HepG2 (cell line): ENCODE measurements around the gene SEZ6L. TPM values are rescaled to one million over a fixed set of nuclear protein-coding genes. Genes with fewer than 3 reads are reported as not detected.
A peak's percentile ranks its signal among the peaks of the same experiment; 100 is the strongest.

Experiments
- CREB3 ChIP-seq: sonication (generic); formaldehyde crosslinking; IDR thresholded peaks from 2 replicates; pipeline ENCODE4 v1.5.0; 2020; ENCODE audit warnings: missing genetic modification reagents
- CTCF ChIP-seq: sonication (generic); formaldehyde crosslinking; IDR thresholded peaks from 2 replicates; pipeline ENCODE4 v1.5.0; 2020; ENCODE audit warnings: mild to moderate bottlenecking, missing genetic modification reagents, moderate library complexity
- HOXA7 ChIP-seq: sonication (generic); formaldehyde crosslinking; IDR thresholded peaks from 2 replicates; pipeline ENCODE4 v1.8.1; 2022; ENCODE audit warnings: mild to moderate bottlenecking, missing genetic modification reagents, moderate library complexity
- PRDM4 ChIP-seq: sonication (generic); formaldehyde crosslinking; IDR thresholded peaks from 2 replicates; pipeline ENCODE4 v1.9.0; 2021; ENCODE audit warnings: missing genetic modification reagents, borderline replicate concordance
- SALL2 ChIP-seq: sonication (generic); formaldehyde crosslinking; IDR thresholded peaks from 2 replicates; pipeline ENCODE4 v1.8.1; 2023; ENCODE audit warnings: mild to moderate bottlenecking, missing genetic modification reagents, inconsistent platforms
- ZNF333 ChIP-seq: sonication (generic); formaldehyde crosslinking; IDR thresholded peaks from 2 replicates; pipeline ENCODE4 v1.4.0; 2020; ENCODE audit warnings: mild to moderate bottlenecking, missing genetic modification reagents, borderline replicate concordance
- ZNF451 ChIP-seq: sonication (generic); formaldehyde crosslinking; IDR thresholded peaks from 2 replicates; pipeline ENCODE4 v1.5.0; 2020; ENCODE audit warnings: mild to moderate bottlenecking, missing genetic modification reagents
- ZNF605 ChIP-seq: sonication (generic); formaldehyde crosslinking; IDR thresholded peaks from 2 replicates; pipeline ENCODE4 v1.8.0; 2022; ENCODE audit warnings: mild to moderate bottlenecking, missing genetic modification reagents
- polyA plus RNA-seq, 8 experiments: library from polyadenylated mRNA; depleted of rRNA in 3 of 8; stranded (reverse) in 7 of 8; unstranded in 1 of 8; fragments of >200 nt; fragmentation: Illumina TruSeq in 4 of 8; extraction: Trizol in 4 of 8; gene quantifications; 2 replicates each; pipeline versions ENCODE4 v1.2.1 to v1.2.3, GENCODE V29; 2011 to 2016; ENCODE audit warnings: low read depth in 4 of 8, missing spikeins in 1 of 8, mixed read lengths in 1 of 8; ENCODE audit not compliant: insufficient read depth in 1 of 8
- total RNA-seq, 5 experiments: library from RNA; depleted of rRNA; stranded (reverse); fragments of >200 nt; fragmentation: Illumina TruSeq; extraction: Trizol; gene quantifications; 2 replicates each; pipeline ENCODE4 v1.2.3, GENCODE V29; 2016; ENCODE audit warnings: low read depth in 1 of 5

The SEZ6L gene
- total and polyA plus RNA-seq, 2 of the 13 experiments (the other 11 are each of a cell fraction or from before 2014, with no cell fraction given) = not detected

GRCh38 chr22:26367402-26368245 lies 198.4 kb downstream of the SEZ6L start (continued):
- TF ChIP-seq PRDM4 (no peak), ZNF605 (no peak), ZNF333 (CRISPR knock-in tag) (no peak), HOXA7 (CRISPR knock-in tag) (no peak), SALL2 (CRISPR knock-in tag) (no peak), CREB3 (CRISPR knock-in tag) (no peak), ZNF451 (no peak), CTCF (CRISPR knock-in tag) (peak; percentile 68)
- TF ChIP-seq, all 625 proteins: peak for 6
